GM23338 (cell line): ENCODE measurements around the gene TAOK1. TPM values are rescaled to one million over a fixed set of nuclear protein-coding genes. Genes with fewer than 3 reads are reported as not detected.

Source experiments
- ATAC-seq: fragments of 200-7000 bp; cut with Tn5 transposase; 3 replicates; pipeline ENCODE4 v1.9.1; 2020
- DNase-seq: peaks from one replicate; pipeline ENCODE4 v3.0.0-alpha.2; 2015; ENCODE audit warnings: low spot score
- H2AFZ ChIP-seq: fragments of 200-600 bp; sonication (generic); 2 replicates; pipeline ENCODE4 v1.8.0; 2016; ENCODE audit warnings: antibody characterized with exemption, mild to moderate bottlenecking, moderate library complexity
- H3F3A ChIP-seq: fragments of 200-600 bp; sonication (generic); replicated peaks from 2 replicates; pipeline ENCODE4 v1.8.0; 2017; ENCODE audit warnings: antibody characterized with exemption, mixed run types, low read depth
- H3K27ac ChIP-seq: fragments of 200-600 bp; sonication (generic); 2 replicates; pipeline ENCODE4 v1.6.1; 2016; ENCODE audit warnings: low read depth
- H3K27me3 ChIP-seq: fragments of 200-600 bp; sonication (generic); 2 replicates; pipeline ENCODE4 v1.8.0; 2016; ENCODE audit warnings: mild to moderate bottlenecking, mixed run types, moderate library complexity; ENCODE audit not compliant: insufficient read depth
- H3K36me3 ChIP-seq: fragments of 200-600 bp; sonication (generic); 2 replicates; pipeline ENCODE4 v1.8.0; 2016; ENCODE audit warnings: mild to moderate bottlenecking; ENCODE audit not compliant: insufficient read depth
- H3K4me1 ChIP-seq: fragments of 200-600 bp; sonication (generic); 2 replicates; pipeline ENCODE4 v1.8.0; 2016; ENCODE audit warnings: mild to moderate bottlenecking, moderate library complexity; ENCODE audit not compliant: insufficient read depth
- H3K4me2 ChIP-seq: fragments of 200-600 bp; sonication (generic); 2 replicates; pipeline ENCODE4 v1.7.1; 2017; ENCODE audit warnings: mixed run types
- H3K4me3 ChIP-seq: fragments of 200-600 bp; sonication (generic); 2 replicates; pipeline ENCODE4 v1.6.1; 2016; ENCODE audit warnings: mixed run types
- H3K79me2 ChIP-seq: fragments of 200-600 bp; sonication (generic); replicated peaks from 2 replicates; pipeline ENCODE4 v1.8.0; 2017; ENCODE audit warnings: mild to moderate bottlenecking; ENCODE audit not compliant: insufficient read depth
- H3K9me2 ChIP-seq: fragments of 200-600 bp; sonication (generic); 2 replicates; pipeline ENCODE4 v1.8.0; 2017; ENCODE audit not compliant: insufficient read depth
- H4K20me1 ChIP-seq: fragments of 200-600 bp; sonication (generic); replicated peaks from 2 replicates; pipeline ENCODE4 v1.8.0; 2017; ENCODE audit warnings: mild to moderate bottlenecking; ENCODE audit not compliant: insufficient read depth
- H3K27ac Mint-ChIP-seq: 2 replicates; pipeline ENCODE4 v1.8.0; 2020; ENCODE audit warnings: inconsistent platforms, mild to moderate bottlenecking, moderate library complexity, mixed read lengths
- H3K27me3 Mint-ChIP-seq: 3 replicates; pipeline ENCODE4 v1.8.0; 2022; ENCODE audit warnings: low read depth, mild to moderate bottlenecking, moderate library complexity, mixed read lengths, inconsistent platforms; ENCODE audit not compliant: insufficient read depth, poor library complexity
- H3K36me3 Mint-ChIP-seq: 3 replicates; pipeline ENCODE4 v1.8.0; 2021; ENCODE audit warnings: low read depth, mild to moderate bottlenecking, inconsistent platforms, moderate library complexity, mixed read lengths
- H3K4me1 Mint-ChIP-seq: 3 replicates; pipeline ENCODE4 v1.8.0; 2020; ENCODE audit warnings: mild to moderate bottlenecking, inconsistent platforms, mixed read lengths
- H3K4me3 Mint-ChIP-seq: 3 replicates; pipeline ENCODE4 v1.8.0; 2021; ENCODE audit warnings: moderate library complexity, mild to moderate bottlenecking, inconsistent platforms, mixed read lengths
- H3K9me3 Mint-ChIP-seq: 3 replicates; pipeline ENCODE4 v1.8.0; 2020; ENCODE audit warnings: moderate library complexity, mild to moderate bottlenecking, inconsistent platforms, mixed read lengths
- CREB1 ChIP-seq: fragments of 250-450 bp; sonication (Bioruptor Pico); IDR thresholded peaks from 2 replicates; pipeline ENCODE4 v1.5.0; 2020; ENCODE audit warnings: low read depth, mild to moderate bottlenecking, moderate library complexity
- EZH2 ChIP-seq: fragments of 200-600 bp; sonication (generic); IDR thresholded peaks from one replicate; pipeline ENCODE4 v1.8.0; 2017; ENCODE audit warnings: antibody characterized with exemption, mild to moderate bottlenecking, low read depth; ENCODE audit not compliant: unreplicated experiment
- EZH2phosphoT487 ChIP-seq: fragments of 200-600 bp; sonication (generic); IDR thresholded peaks from one replicate; pipeline ENCODE4 v1.8.1; 2018; ENCODE audit warnings: antibody characterized with exemption; ENCODE audit not compliant: unreplicated experiment
- JUNB ChIP-seq: IDR thresholded peaks from one replicate; pipeline ENCODE4 v1.6.1; 2016; ENCODE audit warnings: antibody characterized with exemption; ENCODE audit not compliant: unreplicated experiment
- NANOG ChIP-seq: IDR thresholded peaks from 2 replicates; pipeline ENCODE4 v1.6.1; 2016; ENCODE audit warnings: antibody characterized with exemption, borderline replicate concordance
- POLR2AphosphoS5 ChIP-seq: IDR thresholded peaks from 2 replicates; pipeline ENCODE4 v1.6.1; 2016; ENCODE audit warnings: antibody characterized with exemption, low read depth
- STAT1 ChIP-seq: IDR thresholded peaks from one replicate; pipeline ENCODE4 v1.6.1; 2016; ENCODE audit warnings: antibody characterized with exemption; ENCODE audit not compliant: unreplicated experiment
- ZNF114 ChIP-seq: fragments of 250-450 bp; sonication (Bioruptor Pico); IDR thresholded peaks from 2 replicates; pipeline ENCODE4 v1.5.0; 2020; ENCODE audit warnings: mild to moderate bottlenecking, moderate library complexity
- ZNF331 ChIP-seq: fragments of 250-450 bp; sonication (Bioruptor Pico); IDR thresholded peaks from 2 replicates; pipeline ENCODE4 v1.5.0; 2020; ENCODE audit warnings: low read depth, mild to moderate bottlenecking, moderate library complexity
- polyA plus RNA-seq: library from polyadenylated mRNA; unstranded; fragments of >200 nt; fragmentation: Nextera tagmentation; extraction: Ambion mirVana; gene quantifications from 2 replicates; pipeline ENCODE4 v1.2.1, GENCODE V29; 2016
- total RNA-seq: library from RNA; depleted of rRNA; stranded (reverse); fragments of >200 nt; shearing (Covaris generic); gene quantifications from 2 replicates; pipeline ENCODE4 v1.2.3, GENCODE V29; 2014
- TF ChIP-seq, protein P1 (sequence below): IDR thresholded peaks from one replicate; pipeline ENCODE4 v1.6.1; 2018; ENCODE audit warnings: antibody characterized with exemption; ENCODE audit not compliant: unreplicated experiment
- TF ChIP-seq, protein P2 (sequence below): IDR thresholded peaks from 2 replicates; pipeline ENCODE4 v1.6.1; 2016; ENCODE audit warnings: antibody characterized with exemption
- TF ChIP-seq, protein P3 (sequence below): fragments of 250-450 bp; sonication (Bioruptor Pico); IDR thresholded peaks from 2 replicates; pipeline ENCODE4 v1.5.0; 2020; ENCODE audit warnings: mild to moderate bottlenecking, moderate library complexity
- TF ChIP-seq, protein P4 (sequence below), 2 experiments: fragments of 200-600 bp in 1 of 2; sonication (generic) in 1 of 2; conservative IDR thresholded peaks; 2 replicates each; pipeline versions ENCODE4 v1.5.1 to v1.6.1; 2016 to 2017; ENCODE audit warnings: antibody characterized with exemption in 2 of 2, low read depth in 2 of 2, mild to moderate bottlenecking in 2 of 2, moderate library complexity in 1 of 2

The TAOK1 gene
- total and polyA plus RNA-seq, 2 experiments from 2014 or later, result 19.4 to 69.8 TPM

DNA sequence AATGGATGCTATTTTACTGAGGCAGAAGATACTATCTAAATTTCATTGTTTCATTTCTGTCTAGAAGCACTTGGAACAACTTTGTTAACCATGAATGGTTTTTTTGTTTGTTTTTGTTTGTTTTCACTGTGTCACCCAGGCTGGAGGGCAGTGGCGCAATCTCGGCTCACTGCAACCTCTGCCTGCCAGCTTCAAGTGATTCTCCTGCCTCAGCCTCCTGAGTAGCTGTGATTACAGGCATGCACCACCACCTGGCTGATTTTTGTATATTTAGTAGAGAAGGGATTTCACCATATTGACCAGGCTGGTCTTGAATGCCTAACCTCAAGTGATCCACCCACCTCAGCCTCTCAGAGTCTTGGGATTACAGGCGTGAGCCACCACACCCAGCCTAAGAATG, 136.2 kb downstream of the TAOK1 start:
- H3K9me3 Mint-ChIP-seq, result no peaks in the 10 kb centered on the region
- Histone ChIP-seq H4K20me1 (no peaks in the 10 kb centered on the region; the same call in none of the 2 replicates), H3K79me2 (no peaks in the 10 kb centered on the region), H2AFZ (no peak overlapping the region), H3K36me3 (peaks cover 18% of the 10 kb centered on the region), H3K4me3 (no peak overlapping the region), H3K27me3 (no peaks in the 10 kb centered on the region), H3F3A (no peaks in the 10 kb centered on the region), H3K9me2 (no peaks in the 10 kb centered on the region), H3K4me1 (no peaks in the 10 kb centered on the region), H3K27ac (no peak overlapping the region), H3K4me2 (no peak overlapping the region)
- no peak for TF ChIP-seq EZH2
- TF ChIP-seq POLR2AphosphoS5, result no peak
- TF ChIP-seq, protein P1, sequence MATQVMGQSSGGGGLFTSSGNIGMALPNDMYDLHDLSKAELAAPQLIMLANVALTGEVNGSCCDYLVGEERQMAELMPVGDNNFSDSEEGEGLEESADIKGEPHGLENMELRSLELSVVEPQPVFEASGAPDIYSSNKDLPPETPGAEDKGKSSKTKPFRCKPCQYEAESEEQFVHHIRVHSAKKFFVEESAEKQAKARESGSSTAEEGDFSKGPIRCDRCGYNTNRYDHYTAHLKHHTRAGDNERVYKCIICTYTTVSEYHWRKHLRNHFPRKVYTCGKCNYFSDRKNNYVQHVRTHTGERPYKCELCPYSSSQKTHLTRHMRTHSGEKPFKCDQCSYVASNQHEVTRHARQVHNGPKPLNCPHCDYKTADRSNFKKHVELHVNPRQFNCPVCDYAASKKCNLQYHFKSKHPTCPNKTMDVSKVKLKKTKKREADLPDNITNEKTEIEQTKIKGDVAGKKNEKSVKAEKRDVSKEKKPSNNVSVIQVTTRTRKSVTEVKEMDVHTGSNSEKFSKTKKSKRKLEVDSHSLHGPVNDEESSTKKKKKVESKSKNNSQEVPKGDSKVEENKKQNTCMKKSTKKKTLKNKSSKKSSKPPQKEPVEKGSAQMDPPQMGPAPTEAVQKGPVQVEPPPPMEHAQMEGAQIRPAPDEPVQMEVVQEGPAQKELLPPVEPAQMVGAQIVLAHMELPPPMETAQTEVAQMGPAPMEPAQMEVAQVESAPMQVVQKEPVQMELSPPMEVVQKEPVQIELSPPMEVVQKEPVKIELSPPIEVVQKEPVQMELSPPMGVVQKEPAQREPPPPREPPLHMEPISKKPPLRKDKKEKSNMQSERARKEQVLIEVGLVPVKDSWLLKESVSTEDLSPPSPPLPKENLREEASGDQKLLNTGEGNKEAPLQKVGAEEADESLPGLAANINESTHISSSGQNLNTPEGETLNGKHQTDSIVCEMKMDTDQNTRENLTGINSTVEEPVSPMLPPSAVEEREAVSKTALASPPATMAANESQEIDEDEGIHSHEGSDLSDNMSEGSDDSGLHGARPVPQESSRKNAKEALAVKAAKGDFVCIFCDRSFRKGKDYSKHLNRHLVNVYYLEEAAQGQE, result no peak
- no peak for TF ChIP-seq EZH2phosphoT487
- TF ChIP-seq, protein P2, sequence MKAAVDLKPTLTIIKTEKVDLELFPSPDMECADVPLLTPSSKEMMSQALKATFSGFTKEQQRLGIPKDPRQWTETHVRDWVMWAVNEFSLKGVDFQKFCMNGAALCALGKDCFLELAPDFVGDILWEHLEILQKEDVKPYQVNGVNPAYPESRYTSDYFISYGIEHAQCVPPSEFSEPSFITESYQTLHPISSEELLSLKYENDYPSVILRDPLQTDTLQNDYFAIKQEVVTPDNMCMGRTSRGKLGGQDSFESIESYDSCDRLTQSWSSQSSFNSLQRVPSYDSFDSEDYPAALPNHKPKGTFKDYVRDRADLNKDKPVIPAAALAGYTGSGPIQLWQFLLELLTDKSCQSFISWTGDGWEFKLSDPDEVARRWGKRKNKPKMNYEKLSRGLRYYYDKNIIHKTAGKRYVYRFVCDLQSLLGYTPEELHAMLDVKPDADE, result no peak
- TF ChIP-seq, protein P3, sequence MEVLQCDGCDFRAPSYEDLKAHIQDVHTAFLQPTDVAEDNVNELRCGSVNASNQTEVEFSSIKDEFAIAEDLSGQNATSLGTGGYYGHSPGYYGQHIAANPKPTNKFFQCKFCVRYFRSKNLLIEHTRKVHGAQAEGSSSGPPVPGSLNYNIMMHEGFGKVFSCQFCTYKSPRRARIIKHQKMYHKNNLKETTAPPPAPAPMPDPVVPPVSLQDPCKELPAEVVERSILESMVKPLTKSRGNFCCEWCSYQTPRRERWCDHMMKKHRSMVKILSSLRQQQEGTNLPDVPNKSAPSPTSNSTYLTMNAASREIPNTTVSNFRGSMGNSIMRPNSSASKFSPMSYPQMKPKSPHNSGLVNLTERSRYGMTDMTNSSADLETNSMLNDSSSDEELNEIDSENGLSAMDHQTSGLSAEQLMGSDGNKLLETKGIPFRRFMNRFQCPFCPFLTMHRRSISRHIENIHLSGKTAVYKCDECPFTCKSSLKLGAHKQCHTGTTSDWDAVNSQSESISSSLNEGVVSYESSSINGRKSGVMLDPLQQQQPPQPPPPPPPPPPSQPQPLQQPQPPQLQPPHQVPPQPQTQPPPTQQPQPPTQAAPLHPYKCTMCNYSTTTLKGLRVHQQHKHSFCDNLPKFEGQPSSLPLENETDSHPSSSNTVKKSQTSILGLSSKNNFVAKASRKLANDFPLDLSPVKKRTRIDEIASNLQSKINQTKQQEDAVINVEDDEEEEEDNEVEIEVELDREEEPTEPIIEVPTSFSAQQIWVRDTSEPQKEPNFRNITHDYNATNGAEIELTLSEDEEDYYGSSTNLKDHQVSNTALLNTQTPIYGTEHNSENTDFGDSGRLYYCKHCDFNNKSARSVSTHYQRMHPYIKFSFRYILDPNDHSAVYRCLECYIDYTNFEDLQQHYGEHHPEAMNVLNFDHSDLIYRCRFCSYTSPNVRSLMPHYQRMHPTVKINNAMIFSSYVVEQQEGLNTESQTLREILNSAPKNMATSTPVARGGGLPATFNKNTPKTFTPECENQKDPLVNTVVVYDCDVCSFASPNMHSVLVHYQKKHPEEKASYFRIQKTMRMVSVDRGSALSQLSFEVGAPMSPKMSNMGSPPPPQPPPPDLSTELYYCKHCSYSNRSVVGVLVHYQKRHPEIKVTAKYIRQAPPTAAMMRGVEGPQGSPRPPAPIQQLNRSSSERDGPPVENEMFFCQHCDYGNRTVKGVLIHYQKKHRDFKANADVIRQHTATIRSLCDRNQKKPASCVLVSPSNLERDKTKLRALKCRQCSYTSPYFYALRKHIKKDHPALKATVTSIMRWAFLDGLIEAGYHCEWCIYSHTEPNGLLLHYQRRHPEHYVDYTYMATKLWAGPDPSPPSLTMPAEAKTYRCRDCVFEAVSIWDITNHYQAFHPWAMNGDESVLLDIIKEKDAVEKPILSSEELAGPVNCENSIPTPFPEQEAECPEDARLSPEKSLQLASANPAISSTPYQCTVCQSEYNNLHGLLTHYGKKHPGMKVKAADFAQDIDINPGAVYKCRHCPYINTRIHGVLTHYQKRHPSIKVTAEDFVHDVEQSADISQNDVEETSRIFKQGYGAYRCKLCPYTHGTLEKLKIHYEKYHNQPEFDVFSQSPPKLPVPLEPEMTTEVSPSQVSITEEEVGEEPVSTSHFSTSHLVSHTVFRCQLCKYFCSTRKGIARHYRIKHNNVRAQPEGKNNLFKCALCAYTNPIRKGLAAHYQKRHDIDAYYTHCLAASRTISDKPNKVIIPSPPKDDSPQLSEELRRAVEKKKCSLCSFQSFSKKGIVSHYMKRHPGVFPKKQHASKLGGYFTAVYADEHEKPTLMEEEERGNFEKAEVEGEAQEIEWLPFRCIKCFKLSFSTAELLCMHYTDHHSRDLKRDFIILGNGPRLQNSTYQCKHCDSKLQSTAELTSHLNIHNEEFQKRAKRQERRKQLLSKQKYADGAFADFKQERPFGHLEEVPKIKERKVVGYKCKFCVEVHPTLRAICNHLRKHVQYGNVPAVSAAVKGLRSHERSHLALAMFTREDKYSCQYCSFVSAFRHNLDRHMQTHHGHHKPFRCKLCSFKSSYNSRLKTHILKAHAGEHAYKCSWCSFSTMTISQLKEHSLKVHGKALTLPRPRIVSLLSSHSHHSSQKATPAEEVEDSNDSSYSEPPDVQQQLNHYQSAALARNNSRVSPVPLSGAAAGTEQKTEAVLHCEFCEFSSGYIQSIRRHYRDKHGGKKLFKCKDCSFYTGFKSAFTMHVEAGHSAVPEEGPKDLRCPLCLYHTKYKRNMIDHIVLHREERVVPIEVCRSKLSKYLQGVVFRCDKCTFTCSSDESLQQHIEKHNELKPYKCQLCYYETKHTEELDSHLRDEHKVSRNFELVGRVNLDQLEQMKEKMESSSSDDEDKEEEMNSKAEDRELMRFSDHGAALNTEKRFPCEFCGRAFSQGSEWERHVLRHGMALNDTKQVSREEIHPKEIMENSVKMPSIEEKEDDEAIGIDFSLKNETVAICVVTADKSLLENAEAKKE (CRISPR knock-in tag), result no peak
- TF ChIP-seq, protein P4, sequence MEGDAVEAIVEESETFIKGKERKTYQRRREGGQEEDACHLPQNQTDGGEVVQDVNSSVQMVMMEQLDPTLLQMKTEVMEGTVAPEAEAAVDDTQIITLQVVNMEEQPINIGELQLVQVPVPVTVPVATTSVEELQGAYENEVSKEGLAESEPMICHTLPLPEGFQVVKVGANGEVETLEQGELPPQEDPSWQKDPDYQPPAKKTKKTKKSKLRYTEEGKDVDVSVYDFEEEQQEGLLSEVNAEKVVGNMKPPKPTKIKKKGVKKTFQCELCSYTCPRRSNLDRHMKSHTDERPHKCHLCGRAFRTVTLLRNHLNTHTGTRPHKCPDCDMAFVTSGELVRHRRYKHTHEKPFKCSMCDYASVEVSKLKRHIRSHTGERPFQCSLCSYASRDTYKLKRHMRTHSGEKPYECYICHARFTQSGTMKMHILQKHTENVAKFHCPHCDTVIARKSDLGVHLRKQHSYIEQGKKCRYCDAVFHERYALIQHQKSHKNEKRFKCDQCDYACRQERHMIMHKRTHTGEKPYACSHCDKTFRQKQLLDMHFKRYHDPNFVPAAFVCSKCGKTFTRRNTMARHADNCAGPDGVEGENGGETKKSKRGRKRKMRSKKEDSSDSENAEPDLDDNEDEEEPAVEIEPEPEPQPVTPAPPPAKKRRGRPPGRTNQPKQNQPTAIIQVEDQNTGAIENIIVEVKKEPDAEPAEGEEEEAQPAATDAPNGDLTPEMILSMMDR (conservative IDR thresholded peaks at IDR 0.05; ENCODE audit: low read depth in 2 of 2), result no peak
- no peak for TF ChIP-seq JUNB
- no peak for TF ChIP-seq STAT1
- no peak for TF ChIP-seq ZNF114 (CRISPR knock-in tag)
- no peak for TF ChIP-seq ZNF331
- TF ChIP-seq NANOG, result no peak
- no peak for TF ChIP-seq CREB1
- no peaks in the 10 kb centered on the region for H3K4me1 Mint-ChIP-seq
- peaks cover 56% of the 10 kb centered on the region for H3K36me3 Mint-ChIP-seq
- H3K27ac Mint-ChIP-seq, result no peak overlapping the region
- H3K4me3 Mint-ChIP-seq, result no peak overlapping the region
- DNase-seq, result no peak
- ATAC-seq, result no peak
- H3K27me3 Mint-ChIP-seq, result no peaks in the 10 kb centered on the region
